ENCODE data around the gene SLK.

DNA sequence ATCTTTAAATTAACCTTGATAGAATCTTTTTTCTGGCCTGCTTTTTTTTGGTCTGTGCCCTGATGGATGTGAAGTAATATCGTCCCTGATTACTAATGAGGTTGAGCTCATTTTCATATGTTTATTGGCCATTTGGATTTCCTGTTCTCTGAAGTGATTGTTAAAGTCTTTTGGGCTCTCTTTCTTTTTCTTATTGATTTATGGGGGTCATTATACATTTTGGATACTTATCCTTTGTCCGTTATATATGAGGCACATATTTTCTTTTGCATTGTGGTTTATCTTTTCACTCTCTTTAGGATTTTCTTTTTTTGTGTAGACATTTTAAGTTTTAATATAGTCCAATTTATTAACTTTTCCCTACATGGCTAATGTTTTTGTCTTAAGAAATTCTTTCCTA lies 12.6 kb downstream of the SLK start:
- no peak for TF ChIP-seq YY1 (IDR thresholded peaks at IDR 0.05; ENCODE audit: insufficient read depth, insufficient read length)
- TF ChIP-seq SUZ12 (IDR thresholded peaks at IDR 0.05; ENCODE audit: extremely low read depth, insufficient read depth, insufficient read length) = no peak
